Choroid plexus epithelial cell (primary cell): ENCODE results near the gene DCHS2.
A peak's percentile ranks its signal among the peaks of the same experiment; 100 is the strongest.

Source experiments
- DNase-seq: peaks from one replicate; pipeline ENCODE4 v3.0.0-alpha.2; 2010; ENCODE audit warnings: low read depth
- H3K4me3 ChIP-seq: 2 replicates; pipeline ENCODE4 v1.5.1; 2011; ENCODE audit warnings: low read depth, mild to moderate bottlenecking, control low read depth, low read length, moderate library complexity
- TF ChIP-seq, protein P1 (sequence below): conservative IDR thresholded peaks from 2 replicates; pipeline ENCODE4 v1.5.1; 2011; ENCODE audit warnings: low read depth, mild to moderate bottlenecking, control low read depth, inconsistent platforms, low read length, moderate library complexity

Gene DCHS2

DNA sequence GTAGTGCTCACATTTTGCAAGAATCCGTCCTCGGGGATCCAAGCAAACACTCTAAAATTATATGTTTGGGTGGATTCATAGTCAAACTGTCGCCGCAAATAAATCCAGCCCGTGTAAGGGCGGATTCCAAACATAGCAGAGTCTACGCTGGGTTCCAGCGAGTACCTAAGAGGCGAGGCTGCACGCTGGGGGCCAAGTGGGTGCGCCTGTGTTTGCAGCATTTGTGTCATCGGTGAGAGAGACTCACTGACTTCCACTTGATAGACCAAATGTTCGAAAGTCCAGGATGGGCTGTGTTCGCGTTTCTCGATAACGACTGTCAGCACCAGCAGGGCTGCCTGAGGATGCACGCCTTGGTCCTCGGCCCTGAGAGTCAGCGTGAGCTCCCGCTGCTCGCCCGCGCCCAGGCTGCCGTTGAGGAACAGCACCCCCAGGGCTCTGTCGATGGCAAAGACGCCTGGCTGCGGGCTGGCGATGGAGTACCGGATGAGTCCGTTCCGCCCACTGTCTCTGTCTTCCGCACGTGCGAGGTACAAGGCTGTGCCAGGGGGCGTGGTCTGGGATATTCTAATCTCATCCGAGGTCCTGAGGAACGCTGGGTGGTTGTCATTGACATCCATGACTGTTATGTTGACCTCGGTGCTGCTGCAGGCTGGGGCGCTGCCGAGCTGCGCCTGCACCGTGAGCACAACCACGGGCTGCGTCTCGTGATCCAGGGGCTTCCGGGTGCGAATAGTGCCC, 158.7 kb downstream of the DCHS2 start:
- TF ChIP-seq, protein P1, sequence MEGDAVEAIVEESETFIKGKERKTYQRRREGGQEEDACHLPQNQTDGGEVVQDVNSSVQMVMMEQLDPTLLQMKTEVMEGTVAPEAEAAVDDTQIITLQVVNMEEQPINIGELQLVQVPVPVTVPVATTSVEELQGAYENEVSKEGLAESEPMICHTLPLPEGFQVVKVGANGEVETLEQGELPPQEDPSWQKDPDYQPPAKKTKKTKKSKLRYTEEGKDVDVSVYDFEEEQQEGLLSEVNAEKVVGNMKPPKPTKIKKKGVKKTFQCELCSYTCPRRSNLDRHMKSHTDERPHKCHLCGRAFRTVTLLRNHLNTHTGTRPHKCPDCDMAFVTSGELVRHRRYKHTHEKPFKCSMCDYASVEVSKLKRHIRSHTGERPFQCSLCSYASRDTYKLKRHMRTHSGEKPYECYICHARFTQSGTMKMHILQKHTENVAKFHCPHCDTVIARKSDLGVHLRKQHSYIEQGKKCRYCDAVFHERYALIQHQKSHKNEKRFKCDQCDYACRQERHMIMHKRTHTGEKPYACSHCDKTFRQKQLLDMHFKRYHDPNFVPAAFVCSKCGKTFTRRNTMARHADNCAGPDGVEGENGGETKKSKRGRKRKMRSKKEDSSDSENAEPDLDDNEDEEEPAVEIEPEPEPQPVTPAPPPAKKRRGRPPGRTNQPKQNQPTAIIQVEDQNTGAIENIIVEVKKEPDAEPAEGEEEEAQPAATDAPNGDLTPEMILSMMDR = peak; percentile 8
- no peak overlapping the region for H3K4me3 ChIP-seq
- DNase-seq = no peak

DNA sequence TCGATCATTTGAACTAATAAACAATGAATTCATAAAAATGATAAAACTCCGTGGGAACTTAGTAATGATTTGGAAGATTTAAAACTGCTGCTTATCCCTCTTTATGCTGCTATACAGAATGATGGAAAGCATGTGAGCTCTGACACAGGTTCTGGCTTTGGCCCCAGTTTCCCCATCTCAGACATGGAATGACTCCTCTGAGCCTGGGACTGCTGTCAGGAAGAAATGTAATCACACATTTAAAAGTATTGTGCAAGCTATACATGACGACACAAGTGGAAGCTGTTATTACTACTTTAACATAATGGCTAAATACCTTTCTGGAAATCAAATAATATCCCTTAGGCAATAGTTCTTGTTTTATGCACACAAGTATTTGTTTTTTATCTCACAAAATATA, 161.7 kb downstream of the DCHS2 start:
- DNase-seq = peak; percentile 20
- TF ChIP-seq, protein P1 = no peak
- no peak overlapping the region for H3K4me3 ChIP-seq

DNA sequence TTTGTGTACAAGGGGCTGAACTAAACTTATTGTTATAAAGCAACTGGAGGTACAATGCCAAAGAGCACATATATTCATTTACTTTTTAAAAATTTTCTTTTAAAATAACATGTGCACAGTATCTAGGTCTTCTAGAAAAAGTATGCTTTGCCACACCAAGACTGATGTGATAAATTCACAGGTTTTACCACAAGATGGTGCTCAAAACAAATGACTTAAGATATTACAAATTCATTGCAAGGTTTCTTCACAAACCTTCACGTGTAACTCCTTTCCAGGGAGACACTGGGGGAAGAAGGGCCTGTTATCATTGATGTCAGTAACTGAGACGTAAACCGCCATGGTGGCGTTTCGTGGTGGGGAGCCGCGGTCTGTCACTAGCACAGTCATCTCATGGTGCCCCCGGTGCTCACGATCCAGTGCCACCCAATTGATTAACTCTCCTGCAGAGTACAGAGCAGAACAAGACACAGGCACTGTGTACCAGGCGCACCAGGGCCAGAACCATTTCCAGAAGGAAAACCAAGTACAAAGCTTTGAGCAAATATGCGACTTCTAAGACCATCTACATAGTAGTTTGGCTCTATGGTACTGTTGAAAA, 162.2 kb downstream of the DCHS2 start:
- no peak overlapping the region for H3K4me3 ChIP-seq
- peak; percentile 66 for DNase-seq
- TF ChIP-seq, protein P1 = peak; percentile 46

DNA sequence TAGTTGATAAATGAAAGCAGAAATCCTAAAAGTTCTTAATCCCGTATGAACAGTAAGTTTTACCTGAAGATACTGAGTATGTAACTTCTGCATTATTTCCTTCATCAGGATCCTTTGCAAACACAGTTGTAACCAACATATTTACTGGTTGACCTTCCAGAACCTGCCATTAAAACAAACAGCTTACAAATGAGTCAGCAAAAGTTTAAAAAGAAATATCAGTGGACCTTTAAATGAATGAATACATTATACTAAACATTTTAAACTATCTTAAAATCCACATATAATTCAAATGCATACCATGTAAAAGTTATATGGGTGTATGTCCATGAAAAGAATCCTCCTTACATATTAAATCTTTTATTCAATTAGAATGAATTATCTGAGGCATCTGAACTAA, 163.6 kb downstream of the DCHS2 start:
- TF ChIP-seq, protein P1 = no peak
- H3K4me3 ChIP-seq = no peak overlapping the region
- DNase-seq = no peak

DNA sequence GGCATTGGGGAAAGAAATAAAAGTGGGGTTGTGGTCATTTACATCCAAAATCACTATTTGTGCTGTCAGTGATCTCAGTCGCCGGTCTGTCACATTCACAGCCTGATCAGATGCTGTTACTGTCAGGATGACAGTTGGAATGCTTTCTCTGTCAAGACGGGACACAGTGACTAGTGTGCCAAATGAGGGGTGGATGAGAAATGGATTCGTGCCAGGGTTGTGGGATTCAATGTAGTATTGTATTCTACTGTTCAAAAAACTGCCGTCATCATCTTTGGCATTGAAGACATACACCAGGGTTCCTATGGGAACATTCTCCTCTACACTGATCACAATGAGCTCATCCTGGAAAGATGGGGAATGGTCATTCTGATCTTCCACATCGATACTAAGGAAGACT, 171.1 kb downstream of the DCHS2 start:
- no peak overlapping the region for H3K4me3 ChIP-seq
- TF ChIP-seq, protein P1 = no peak
- DNase-seq = no peak

DNA sequence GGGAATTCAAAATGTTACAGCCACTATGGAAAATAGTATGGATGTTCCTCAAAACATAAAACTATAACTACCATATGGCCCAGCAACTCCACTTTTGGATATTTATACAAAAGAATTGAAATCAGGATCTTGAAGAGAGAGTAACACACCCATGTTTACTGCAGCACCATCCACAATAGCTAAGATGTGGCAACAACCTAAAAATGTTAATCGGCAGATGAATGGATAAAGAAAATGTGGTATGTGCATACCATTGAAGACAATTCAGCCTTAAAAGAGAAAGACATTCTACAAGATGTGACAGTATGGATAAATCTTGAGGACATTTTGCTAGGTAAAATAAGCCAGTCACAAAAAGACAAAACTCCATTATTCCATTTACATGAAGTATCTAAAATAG, 171.9 kb downstream of the DCHS2 start:
- TF ChIP-seq, protein P1 = no peak
- no peak overlapping the region for H3K4me3 ChIP-seq
- DNase-seq = no peak
